ENCODE measurements around the gene CHIC2. TPM values are rescaled to one million over a fixed set of nuclear protein-coding genes. Genes with fewer than 3 reads are reported as not detected.

Gene CHIC2
- total RNA-seq, 1 experiment from 2014 or later: 8.2 TPM

GRCh38 chr4:54058171-54058570, 6.2 kb downstream of the CHIC2 start:
- H3K9me3 Mint-ChIP-seq: no peaks in the 10 kb centered on the region
- Histone ChIP-seq H3K4ac (ENCODE audit: low read depth, low read length) (no peak overlapping the region), H4K5ac (ENCODE audit: insufficient read length, low read depth, low read length) (no peak overlapping the region), H3K9me3 (ENCODE audit: control insufficient read depth, low read depth, low read length) (no peaks in the 10 kb centered on the region), H3K9ac (ENCODE audit: extremely low read depth, insufficient read length, low read length) (no peak overlapping the region), H3K27me3 (ENCODE audit: insufficient read depth, low read length) (no peaks in the 10 kb centered on the region), H2BK12ac (ENCODE audit: insufficient read length, low read depth, low read length) (no peak overlapping the region), H2BK5ac (ENCODE audit: insufficient read length, low read length) (no peak overlapping the region), H3K56ac (ENCODE audit: insufficient read length, low read depth, low read length) (no peak overlapping the region), H3K23me2 (ENCODE audit: insufficient read length, low read depth, low read length, poor library complexity, severe bottlenecking) (no peaks in the 10 kb centered on the region), H2AFZ (ENCODE audit: low read length) (no peak overlapping the region), H3K18ac (ENCODE audit: insufficient read length, low read depth, low read length) (no peak overlapping the region), H3K4me2 (ENCODE audit: insufficient read depth, insufficient read length, low read length) (no peak overlapping the region), H2BK120ac (ENCODE audit: low read depth, low read length, poor library complexity, severe bottlenecking) (no peak overlapping the region), H3K4me1 (ENCODE audit: insufficient read depth, low read length) (no peaks in the 10 kb centered on the region; the same call in 1 of the 2 replicates), H3K79me1 (ENCODE audit: insufficient read depth, low read depth, low read length, poor library complexity, severe bottlenecking) (peaks cover 7% of the 10 kb centered on the region), H4K91ac (ENCODE audit: insufficient read length, low read depth, low read length) (no peak overlapping the region), H4K8ac (replicated peaks; ENCODE audit: insufficient read length, low read depth, low read length) (no peak overlapping the region), H4K20me1 (ENCODE audit: control insufficient read depth, insufficient read depth, insufficient read length) (no peaks in the 10 kb centered on the region), H2BK15ac (ENCODE audit: low read depth, low read length) (no peak overlapping the region), H3K14ac (ENCODE audit: insufficient read depth, low read length) (no peak overlapping the region), H2BK20ac (ENCODE audit: low read depth, low read length, poor library complexity, severe bottlenecking) (no peak overlapping the region), H3K27ac (ENCODE audit: insufficient read length, low read depth, low read length) (no peak overlapping the region), H3T11ph (ENCODE audit: low read length) (no peak overlapping the region), H2AK5ac (ENCODE audit: insufficient read length, low read length) (no peak overlapping the region), H3K79me2 (ENCODE audit: insufficient read depth, low read length) (no peaks in the 10 kb centered on the region), H3K23ac (ENCODE audit: insufficient read length, low read depth, low read length) (no peak overlapping the region)
- no peak for TF ChIP-seq CTCF (conservative IDR thresholded peaks at IDR 0.05)
- no peak for DNase-seq
- no peak overlapping the region; a peak in 1 of 7 replicates for H3K27ac Mint-ChIP-seq
- no peak overlapping the region for H3K4me3 Mint-ChIP-seq
- peaks cover 18 to 31% of the 10 kb centered on the region in 2 experiments for H3K4me1 Mint-ChIP-seq
- H3K27me3 Mint-ChIP-seq (ENCODE audit: low read depth): no peaks in the 10 kb centered on the region
- H3K36me3 Mint-ChIP-seq (ENCODE audit: insufficient read depth in 1 of 3, low read depth in 3 of 3): no peaks in the 10 kb centered on the region
- WGBS (ENCODE audit: extremely low coverage, insufficient read length, low lambda C conversion rate): no CpG with 5 or more reads among the region's 3 CpGs
